Stimulated activated CD4-positive, alpha-beta T cell treated with anti-CD3 and anti-CD28 coated beads, Interleukin-15, amount 100 ng/mL, for 48 hours (primary cell): Measurements from ENCODE around the gene FAU.
"Not testable (repeated sequence)": the region's sequence is repeated elsewhere in the genome, so short reads cannot be mapped to it uniquely, and the experiment has no call there.

Experiments
- DNase-seq, 2 donors: peaks; one replicate each; pipeline ENCODE4 v3.0.0-alpha.2; 2020; ENCODE audit warnings: low read depth in 2 of 2

Gene FAU

GRCh38 chr11:65120831-65121230 is 1.1 kb downstream of the FAU start:
- no peak for DNase-seq

- no peak for DNase-seq
Observed at GRCh38 chr11:65119670-65119995, 2.3 kb downstream of the FAU start.

- DNase-seq: not testable (repeated sequence)
Observed at GRCh38 chr11:65118891-65119669, 2.9 kb downstream of the FAU start.

GRCh38 chr11:65118097-65118837 is 3.7 kb downstream of the FAU start:
- DNase-seq: no peak

- peak; percentile 100 for DNase-seq
Observed at GRCh38 chr11:65117206-65118096, 4.5 kb downstream of the FAU start, which contains the start of gene ZNHIT2. ZNHIT2 (minus strand) TSS chr11:65117701; CDS start chr11:65117653, 48 bp downstream.

GRCh38 chr11:65116370-65117205 is 5.3 kb downstream of the FAU start:
- DNase-seq: peak; percentile 63 to 64

- no peak for DNase-seq
Observed at GRCh38 chr11:65115361-65116082, 6.4 kb downstream of the FAU start.

GRCh38 chr11:65114538-65115171 is 7.3 kb downstream of the FAU start:
- DNase-seq: no peak

- DNase-seq: no peak
Observed at GRCh38 chr11:65113839-65114238, 8.1 kb downstream of the FAU start.

GRCh38 chr11:65113361-65113756 is 8.6 kb downstream of the FAU start:
- DNase-seq: no peak

- peak; percentile 56 to 66 for DNase-seq
Observed at GRCh38 chr11:65112546-65113360, 9.2 kb downstream of the FAU start.

GRCh38 chr11:65111744-65112545 is 10.0 kb downstream of the FAU start, which contains the start of gene TM7SF2:
TM7SF2 (plus strand) TSS chr11:65111872; CDS start chr11:65112016, 144 bp downstream.
- peak; percentile 88 to 94 for DNase-seq

GRCh38 chr11:65111159-65111743 is 10.7 kb downstream of the FAU start:
- DNase-seq: no peak

GRCh38 chr11:65110354-65110861 is 11.5 kb downstream of the FAU start:
- peak; percentile 84 to 93 for DNase-seq

- DNase-seq: no peak
Observed at GRCh38 chr11:65109231-65110198, 12.4 kb downstream of the FAU start.

GRCh38 chr11:65108469-65109123 is 13.3 kb downstream of the FAU start:
- no peak for DNase-seq
